NCI-H2227 treated with DMSO at 0.1 percent for 48 hours (cell line): ENCODE data around the gene ARHGAP25.
A peak's percentile ranks its signal among the peaks of the same experiment; 100 is the strongest.

Source experiments
- DNase-seq: peaks from one replicate; lab custom pipeline; 2025; lab: John Stamatoyannopoulos, UW

ARHGAP25 gene

GRCh38 chr2:68742626-68743415 is 8.2 kb downstream of the ARHGAP25 start:
- DNase-seq, result no peak

GRCh38 chr2:68743531-68743930 is 8.9 kb downstream of the ARHGAP25 start:
- DNase-seq, result no peak

- no peak for DNase-seq
Observed at GRCh38 chr2:68744366-68744912, 9.8 kb downstream of the ARHGAP25 start.

GRCh38 chr2:68745006-68745405 is 10.4 kb downstream of the ARHGAP25 start:
- DNase-seq, result no peak

- no peak for DNase-seq
Observed at GRCh38 chr2:68746408-68746807, 11.8 kb downstream of the ARHGAP25 start.

- DNase-seq, result no peak
Observed at GRCh38 chr2:68747413-68747812, 12.8 kb downstream of the ARHGAP25 start.

- DNase-seq, result no peak
Observed at GRCh38 chr2:68747900-68748299, 13.3 kb downstream of the ARHGAP25 start.

GRCh38 chr2:68748568-68748967 is 14.0 kb downstream of the ARHGAP25 start:
- no peak for DNase-seq

GRCh38 chr2:68749345-68749744 is 14.7 kb downstream of the ARHGAP25 start:
- DNase-seq, result no peak

- peak; percentile 77 for DNase-seq
Observed at GRCh38 chr2:68750592-68751396, 16.2 kb downstream of the ARHGAP25 start.

- DNase-seq, result peak; percentile 86
Observed at GRCh38 chr2:68751397-68752339, 17.1 kb downstream of the ARHGAP25 start.

GRCh38 chr2:68753318-68753717 is 18.7 kb downstream of the ARHGAP25 start:
- DNase-seq, result no peak

- no peak for DNase-seq
Observed at GRCh38 chr2:68755071-68755470, 20.5 kb downstream of the ARHGAP25 start.

GRCh38 chr2:68756178-68756577 is 21.6 kb downstream of the ARHGAP25 start:
- no peak for DNase-seq

GRCh38 chr2:68757081-68757480 is 22.5 kb downstream of the ARHGAP25 start:
- DNase-seq, result no peak

- no peak for DNase-seq
Observed at GRCh38 chr2:68762100-68762499, 27.5 kb downstream of the ARHGAP25 start.

GRCh38 chr2:68762665-68763064 is 28.1 kb downstream of the ARHGAP25 start:
- DNase-seq, result no peak

GRCh38 chr2:68764041-68764805 is 29.6 kb downstream of the ARHGAP25 start:
- DNase-seq, result no peak

- no peak for DNase-seq
Observed at GRCh38 chr2:68764806-68765311, 30.2 kb downstream of the ARHGAP25 start.

GRCh38 chr2:68765739-68766375 is 31.2 kb downstream of the ARHGAP25 start:
- no peak for DNase-seq
